Measurements from ENCODE around the gene RBPJ.

DNA sequence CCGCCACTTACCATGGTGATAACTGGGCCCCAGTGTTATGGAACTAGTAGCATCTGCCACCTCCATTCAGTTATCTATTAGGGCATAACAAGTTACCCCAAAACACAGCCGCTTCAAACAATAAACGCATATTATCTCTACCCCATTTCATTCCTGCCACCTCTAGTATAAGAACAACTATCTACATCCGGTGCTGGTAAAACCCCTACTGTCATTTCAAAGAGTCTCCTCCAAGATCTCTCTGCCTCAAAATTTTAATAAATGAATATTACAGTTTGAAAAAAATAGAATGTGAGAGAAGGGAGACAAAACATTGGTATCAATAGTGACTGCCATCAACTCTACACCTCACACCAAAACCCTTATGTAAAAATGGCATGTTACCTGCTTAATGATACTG is 35.5 kb upstream of the RBPJ start:
- TF ChIP-seq, protein P1, sequence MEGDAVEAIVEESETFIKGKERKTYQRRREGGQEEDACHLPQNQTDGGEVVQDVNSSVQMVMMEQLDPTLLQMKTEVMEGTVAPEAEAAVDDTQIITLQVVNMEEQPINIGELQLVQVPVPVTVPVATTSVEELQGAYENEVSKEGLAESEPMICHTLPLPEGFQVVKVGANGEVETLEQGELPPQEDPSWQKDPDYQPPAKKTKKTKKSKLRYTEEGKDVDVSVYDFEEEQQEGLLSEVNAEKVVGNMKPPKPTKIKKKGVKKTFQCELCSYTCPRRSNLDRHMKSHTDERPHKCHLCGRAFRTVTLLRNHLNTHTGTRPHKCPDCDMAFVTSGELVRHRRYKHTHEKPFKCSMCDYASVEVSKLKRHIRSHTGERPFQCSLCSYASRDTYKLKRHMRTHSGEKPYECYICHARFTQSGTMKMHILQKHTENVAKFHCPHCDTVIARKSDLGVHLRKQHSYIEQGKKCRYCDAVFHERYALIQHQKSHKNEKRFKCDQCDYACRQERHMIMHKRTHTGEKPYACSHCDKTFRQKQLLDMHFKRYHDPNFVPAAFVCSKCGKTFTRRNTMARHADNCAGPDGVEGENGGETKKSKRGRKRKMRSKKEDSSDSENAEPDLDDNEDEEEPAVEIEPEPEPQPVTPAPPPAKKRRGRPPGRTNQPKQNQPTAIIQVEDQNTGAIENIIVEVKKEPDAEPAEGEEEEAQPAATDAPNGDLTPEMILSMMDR (conservative IDR thresholded peaks at IDR 0.05) = no peak
- no peak for TF ChIP-seq ZFX (IDR thresholded peaks at IDR 0.05)
